ENCODE measurements around the gene POLR2M. TPM values are rescaled to one million over a fixed set of nuclear protein-coding genes. Genes with fewer than 3 reads are reported as not detected.

Gene POLR2M
- total and polyA plus RNA-seq, 4 donors, result 7.8 to 230 (median 43.6) TPM

- TF ChIP-seq CTCF (IDR thresholded peaks at IDR 0.05; ENCODE audit: low read depth, low read length, missing input control), result no peak
These were observed 23.0 kb upstream of the POLR2M start (continued) for GRCh38 chr15:57683481-57683880.

DNA sequence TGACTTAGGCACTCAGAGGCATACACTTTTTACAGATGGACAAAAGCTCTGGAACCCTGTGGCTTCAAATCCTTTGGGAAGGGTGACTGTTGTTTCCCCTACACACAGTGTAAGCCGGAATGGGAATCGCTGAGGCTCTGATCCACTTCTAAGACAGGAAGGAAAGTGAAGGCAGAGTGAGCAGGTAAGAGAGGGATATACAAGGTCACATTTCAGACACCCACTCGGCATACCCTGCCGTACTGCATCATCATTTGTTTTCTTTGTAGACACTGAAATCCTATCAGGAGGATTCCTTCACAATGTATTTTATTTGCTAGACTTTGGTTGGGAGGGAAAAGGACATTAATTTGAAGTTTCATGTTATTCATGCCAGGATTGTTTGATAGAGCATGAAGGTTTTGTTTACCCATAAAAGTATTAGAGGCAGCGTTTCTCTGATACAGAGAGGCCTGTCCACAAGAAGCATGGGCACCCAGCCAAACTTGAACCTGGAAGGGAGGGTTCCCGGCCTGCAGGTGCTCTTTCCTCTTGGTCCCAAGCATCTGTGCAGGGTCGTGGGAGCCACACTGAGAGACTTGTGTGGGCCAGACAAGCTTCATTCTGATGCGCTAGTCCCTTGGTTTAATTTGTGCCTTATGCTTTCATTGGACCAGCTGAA, 21.9 kb upstream of the POLR2M start:
- Histone ChIP-seq H3K9me3 (ENCODE audit: control insufficient read depth in 4 of 4, low read length in 3 of 4) (no peaks in the 10 kb centered on the region), H3K4me3 (ENCODE audit: low read depth in 1 of 3, low read length in 3 of 3) (no peak overlapping the region), H3K27me3 (ENCODE audit: control insufficient read depth in 4 of 4, insufficient read depth in 4 of 4, low read length in 3 of 4) (no peaks in the 10 kb centered on the region), H3K27ac (ENCODE audit: low read depth in 1 of 2, low read length in 2 of 2) (no peak overlapping the region), H3K9ac (ENCODE audit: low read depth in 1 of 2, low read length in 2 of 2) (no peak overlapping the region), H3K36me3 (ENCODE audit: control insufficient read depth in 4 of 4, insufficient read depth in 3 of 4, low read depth in 1 of 4, low read length in 3 of 4) (no peaks in the 10 kb centered on the region), H3K4me1 (ENCODE audit: control insufficient read depth in 4 of 4, insufficient read depth in 4 of 4, low read length in 3 of 4) (no peaks in the 10 kb centered on the region)
- no peak for DNase-seq (ENCODE audit: low spot score)
- no peak for TF ChIP-seq JUND (IDR thresholded peaks at IDR 0.05)
- no peak for TF ChIP-seq FOXA2 (IDR thresholded peaks at IDR 0.05)
- TF ChIP-seq, protein P1, sequence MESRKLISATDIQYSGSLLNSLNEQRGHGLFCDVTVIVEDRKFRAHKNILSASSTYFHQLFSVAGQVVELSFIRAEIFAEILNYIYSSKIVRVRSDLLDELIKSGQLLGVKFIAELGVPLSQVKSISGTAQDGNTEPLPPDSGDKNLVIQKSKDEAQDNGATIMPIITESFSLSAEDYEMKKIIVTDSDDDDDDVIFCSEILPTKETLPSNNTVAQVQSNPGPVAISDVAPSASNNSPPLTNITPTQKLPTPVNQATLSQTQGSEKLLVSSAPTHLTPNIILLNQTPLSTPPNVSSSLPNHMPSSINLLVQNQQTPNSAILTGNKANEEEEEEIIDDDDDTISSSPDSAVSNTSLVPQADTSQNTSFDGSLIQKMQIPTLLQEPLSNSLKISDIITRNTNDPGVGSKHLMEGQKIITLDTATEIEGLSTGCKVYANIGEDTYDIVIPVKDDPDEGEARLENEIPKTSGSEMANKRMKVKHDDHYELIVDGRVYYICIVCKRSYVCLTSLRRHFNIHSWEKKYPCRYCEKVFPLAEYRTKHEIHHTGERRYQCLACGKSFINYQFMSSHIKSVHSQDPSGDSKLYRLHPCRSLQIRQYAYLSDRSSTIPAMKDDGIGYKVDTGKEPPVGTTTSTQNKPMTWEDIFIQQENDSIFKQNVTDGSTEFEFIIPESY (IDR thresholded peaks at IDR 0.05), result no peak
- TF ChIP-seq RXRA (IDR thresholded peaks at IDR 0.05), result no peak
- WGBS, result 87% methylated on average over 8 of the region's 8 CpGs

DNA sequence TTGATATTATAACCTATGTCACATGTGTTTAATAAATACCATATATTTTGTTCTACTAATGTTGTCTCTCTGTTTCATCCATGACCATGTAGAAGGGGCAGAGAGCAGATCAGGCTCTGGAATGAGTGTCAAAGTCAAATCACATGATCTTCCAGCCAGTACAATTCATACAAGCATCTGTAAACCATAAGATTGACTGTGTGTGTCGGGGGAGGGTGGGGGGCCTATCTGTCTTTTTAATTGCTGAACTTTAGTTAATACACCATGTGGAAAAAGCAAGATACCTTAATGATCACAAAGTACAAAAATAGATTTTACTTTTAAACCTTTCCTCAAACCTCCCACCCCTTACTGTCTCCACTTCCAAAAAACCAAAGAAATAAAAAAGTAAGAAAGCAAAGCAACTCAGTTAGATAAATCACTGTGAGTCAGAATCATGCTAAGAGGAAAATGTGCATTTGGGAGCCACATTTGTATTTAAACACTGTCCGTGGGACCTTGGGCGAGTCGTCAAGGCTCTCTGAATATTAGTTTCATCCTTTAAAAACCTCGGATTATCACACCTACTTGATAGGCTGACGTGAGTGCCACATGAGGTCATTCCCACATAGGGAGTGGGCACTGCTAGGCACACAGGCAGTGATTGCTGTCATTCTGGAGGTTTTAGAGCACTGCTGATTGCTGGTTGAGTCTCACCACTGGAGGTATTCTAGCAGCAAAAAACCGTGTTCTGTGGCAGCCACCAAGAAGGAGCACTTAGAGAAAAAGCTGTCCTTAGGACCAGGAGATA, 21.0 kb upstream of the POLR2M start:
- WGBS, result 83% methylated on average over 7 of the region's 7 CpGs
- H3K4me1 ChIP-seq (ENCODE audit: control insufficient read depth in 4 of 4, insufficient read depth in 4 of 4, low read length in 3 of 4), result no peaks in the 10 kb centered on the region
- no peak overlapping the region for H3K4me3 ChIP-seq (ENCODE audit: low read depth in 1 of 3, low read length in 3 of 3)
- no peak overlapping the region for H3K27ac ChIP-seq (ENCODE audit: low read depth in 1 of 2, low read length in 2 of 2)
- H3K27me3 ChIP-seq (ENCODE audit: control insufficient read depth in 4 of 4, insufficient read depth in 4 of 4, low read length in 3 of 4), result no peaks in the 10 kb centered on the region
- no peak overlapping the region for H3K9ac ChIP-seq (ENCODE audit: low read depth in 1 of 2, low read length in 2 of 2)
- no peaks in the 10 kb centered on the region for H3K9me3 ChIP-seq (ENCODE audit: control insufficient read depth in 4 of 4, low read length in 3 of 4)
- no peaks in the 10 kb centered on the region for H3K36me3 ChIP-seq (ENCODE audit: control insufficient read depth in 4 of 4, insufficient read depth in 3 of 4, low read depth in 1 of 4, low read length in 3 of 4)
- no peak for DNase-seq (ENCODE audit: low spot score)
- TF ChIP-seq HNF4G (IDR thresholded peaks at IDR 0.05) (no peak), GABPA (IDR thresholded peaks at IDR 0.05 in 1 of 2, conservative IDR thresholded peaks at IDR 0.05 in 1 of 2) (no peak), YY1 (IDR thresholded peaks at IDR 0.05) (no peak), TAF1 (conservative IDR thresholded peaks at IDR 0.05) (no peak), ATF3 (IDR thresholded peaks at IDR 0.05) (no peak), JUND (IDR thresholded peaks at IDR 0.05) (no peak), RAD21 (IDR thresholded peaks at IDR 0.05) (no peak), EGR1 (IDR thresholded peaks at IDR 0.05; ENCODE audit: low read depth in 2 of 2) (no peak), HNF4A (conservative IDR thresholded peaks at IDR 0.05) (no peak), CTCF (IDR thresholded peaks at IDR 0.05; ENCODE audit: low read depth, low read length, missing input control) (no peak), MAX (IDR thresholded peaks at IDR 0.05) (no peak), NR2F2 (IDR thresholded peaks at IDR 0.05) (no peak), REST (IDR thresholded peaks at IDR 0.05) (no peak)
- TF ChIP-seq, protein P1 (IDR thresholded peaks at IDR 0.05), result no peak
